Measurements from ENCODE around the gene PDZRN3. TPM values are rescaled to one million over a fixed set of nuclear protein-coding genes. Genes with fewer than 3 reads are reported as not detected.

PDZRN3 gene
- total RNA-seq, 1 experiment from 2014 or later = 5.9 TPM

GRCh38 chr3:73493543-73494308, 131.0 kb downstream of the PDZRN3 start:
- Histone ChIP-seq H2BK12ac (ENCODE audit: insufficient read length, low read depth, low read length) (no peak overlapping the region), H4K20me1 (ENCODE audit: control insufficient read depth, insufficient read depth, insufficient read length) (no peaks in the 10 kb centered on the region), H3K23ac (ENCODE audit: insufficient read length, low read depth, low read length) (no peak overlapping the region), H3K4ac (ENCODE audit: low read depth, low read length) (no peak overlapping the region), H3K9ac (ENCODE audit: extremely low read depth, insufficient read length, low read length) (no peak overlapping the region), H2BK120ac (ENCODE audit: low read depth, low read length, poor library complexity, severe bottlenecking) (no peak overlapping the region), H2BK15ac (ENCODE audit: low read depth, low read length) (no peak overlapping the region), H2BK5ac (ENCODE audit: insufficient read length, low read length) (no peak overlapping the region), H3K27ac (ENCODE audit: insufficient read length, low read depth, low read length) (no peak overlapping the region), H3K79me1 (ENCODE audit: insufficient read depth, low read depth, low read length, poor library complexity, severe bottlenecking) (no peaks in the 10 kb centered on the region), H4K5ac (ENCODE audit: insufficient read length, low read depth, low read length) (no peak overlapping the region), H3K23me2 (ENCODE audit: insufficient read length, low read depth, low read length, poor library complexity, severe bottlenecking) (no peaks in the 10 kb centered on the region), H3T11ph (ENCODE audit: low read length) (no peak overlapping the region), H2AFZ (ENCODE audit: low read length) (no peak overlapping the region), H3K4me1 (ENCODE audit: insufficient read depth, low read length) (peaks cover 6% of the 10 kb centered on the region; the same call in 1 of the 2 replicates), H3K27me3 (ENCODE audit: insufficient read depth, low read length) (no peaks in the 10 kb centered on the region), H3K9me3 (ENCODE audit: control insufficient read depth, low read depth, low read length) (no peaks in the 10 kb centered on the region), H3K18ac (ENCODE audit: insufficient read length, low read depth, low read length) (no peak overlapping the region), H2BK20ac (ENCODE audit: low read depth, low read length, poor library complexity, severe bottlenecking) (no peak overlapping the region), H3K14ac (ENCODE audit: insufficient read depth, low read length) (no peak overlapping the region), H4K8ac (replicated peaks; ENCODE audit: insufficient read length, low read depth, low read length) (no peak overlapping the region), H2AK5ac (ENCODE audit: insufficient read length, low read length) (no peak overlapping the region), H4K91ac (ENCODE audit: insufficient read length, low read depth, low read length) (no peak overlapping the region), H3K79me2 (ENCODE audit: insufficient read depth, low read length) (no peaks in the 10 kb centered on the region), H3K56ac (ENCODE audit: insufficient read length, low read depth, low read length) (no peak overlapping the region), H3K4me2 (ENCODE audit: insufficient read depth, insufficient read length, low read length) (no peak overlapping the region)
- peaks cover 2% of the 10 kb centered on the region; the same call in 1 of the 2 replicates for H3K27me3 Mint-ChIP-seq (ENCODE audit: low read depth)
- DNase-seq = no peak
- TF ChIP-seq CTCF (conservative IDR thresholded peaks at IDR 0.05) = no peak
- peaks cover 39 to 52% of the 10 kb centered on the region in 2 experiments for H3K4me1 Mint-ChIP-seq
- WGBS (ENCODE audit: extremely low coverage, insufficient read length, low lambda C conversion rate) = no CpG with 5 or more reads among the region's 7 CpGs
- no peaks in the 10 kb centered on the region for H3K36me3 Mint-ChIP-seq (ENCODE audit: insufficient read depth in 1 of 3, low read depth in 3 of 3)
- H3K4me3 Mint-ChIP-seq = no peak overlapping the region
- H3K27ac Mint-ChIP-seq = no peak overlapping the region
- no peaks in the 10 kb centered on the region for H3K9me3 Mint-ChIP-seq

All from H9 (cell line).